ENCODE data around the gene KRT33B. TPM values are rescaled to one million over a fixed set of nuclear protein-coding genes. Genes with fewer than 3 reads are reported as not detected.
"Not testable (repeated sequence)": the region's sequence is repeated elsewhere in the genome, so short reads cannot be mapped to it uniquely, and the experiment has no call there.

KRT33B gene
- total RNA-seq, 1 experiment from 2014 or later, result not detected

DNA sequence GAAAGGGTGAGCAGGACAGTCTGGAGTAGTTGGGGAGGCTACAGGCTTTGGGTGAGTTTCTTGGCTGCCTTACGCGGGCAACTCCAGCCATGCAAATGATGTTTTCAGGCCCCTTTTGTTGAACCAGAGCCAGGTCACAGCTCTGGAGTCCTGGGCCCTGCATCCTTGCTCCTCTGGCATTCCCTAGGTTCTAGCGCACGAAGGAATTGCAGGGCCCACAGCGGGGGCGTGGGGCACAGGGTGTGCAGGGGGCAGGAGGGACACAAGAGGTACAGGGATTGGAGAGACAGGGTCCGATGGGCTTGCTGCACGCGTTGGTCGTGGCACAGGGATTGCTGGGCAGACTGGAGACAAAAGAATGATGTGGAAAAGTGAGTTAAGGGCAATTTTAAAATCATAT is 24.2 kb upstream of the KRT33B start:
- DNase-seq (ENCODE audit: low spot score), result no peak

DNA sequence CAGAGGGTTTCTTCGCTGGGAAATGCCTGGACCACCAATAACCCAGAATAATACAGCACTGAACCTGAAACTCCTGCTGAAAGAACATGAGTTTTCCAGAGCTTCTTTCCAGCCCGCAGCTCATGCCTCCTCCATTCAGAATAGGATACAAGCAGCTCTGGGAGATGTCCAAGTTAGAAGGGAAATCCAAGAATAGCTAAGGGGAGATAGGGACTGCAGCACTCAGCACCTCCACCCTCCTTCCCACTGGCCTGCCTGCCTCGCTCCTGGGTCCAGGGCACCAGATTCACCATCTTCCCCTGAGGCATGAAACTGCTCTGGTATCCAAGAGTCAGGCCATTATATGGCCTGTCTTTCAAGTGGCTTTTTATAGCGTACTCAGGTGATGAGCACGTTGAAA is 23.7 kb upstream of the KRT33B start:
- no peak for DNase-seq (ENCODE audit: low spot score)

DNA sequence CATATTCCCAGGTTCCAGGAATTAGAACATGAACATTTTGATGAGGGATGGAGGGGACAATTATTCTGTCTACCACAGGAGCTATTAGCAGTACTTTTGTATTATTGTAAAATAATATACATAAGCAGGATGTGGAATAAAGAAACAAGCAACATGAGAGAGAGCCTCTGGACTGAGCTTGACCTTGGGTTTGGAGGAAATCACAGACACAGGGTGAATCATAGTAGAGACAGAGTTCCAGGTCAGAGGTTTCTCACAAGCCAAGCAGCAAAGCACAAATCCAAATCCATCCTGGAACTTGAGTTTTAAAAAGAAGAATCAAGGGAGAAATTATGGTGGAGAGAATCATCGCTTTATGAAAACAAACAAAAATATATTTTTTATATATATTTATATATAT is 22.7 kb upstream of the KRT33B start:
- no peak for DNase-seq (ENCODE audit: low spot score)

DNA sequence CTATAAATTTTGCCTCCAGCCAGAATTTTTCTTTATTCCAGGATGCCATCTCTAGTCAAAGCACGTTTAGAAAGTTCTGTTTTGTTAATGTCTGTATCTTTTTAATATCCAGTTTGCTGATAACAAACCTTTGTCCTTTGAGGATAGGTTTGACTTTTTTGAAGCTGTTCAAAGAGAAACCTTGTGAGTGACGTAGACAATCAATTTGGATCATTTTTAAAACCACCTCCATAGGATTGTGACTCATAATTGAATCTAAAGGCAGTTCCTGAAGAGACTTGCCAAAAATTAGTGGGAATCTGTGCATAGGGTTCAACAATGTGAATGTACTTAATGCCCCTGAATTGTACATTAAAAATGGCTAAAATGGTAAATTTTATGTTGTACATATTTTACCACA is 21.9 kb upstream of the KRT33B start:
- DNase-seq (ENCODE audit: low spot score), result no peak

DNA sequence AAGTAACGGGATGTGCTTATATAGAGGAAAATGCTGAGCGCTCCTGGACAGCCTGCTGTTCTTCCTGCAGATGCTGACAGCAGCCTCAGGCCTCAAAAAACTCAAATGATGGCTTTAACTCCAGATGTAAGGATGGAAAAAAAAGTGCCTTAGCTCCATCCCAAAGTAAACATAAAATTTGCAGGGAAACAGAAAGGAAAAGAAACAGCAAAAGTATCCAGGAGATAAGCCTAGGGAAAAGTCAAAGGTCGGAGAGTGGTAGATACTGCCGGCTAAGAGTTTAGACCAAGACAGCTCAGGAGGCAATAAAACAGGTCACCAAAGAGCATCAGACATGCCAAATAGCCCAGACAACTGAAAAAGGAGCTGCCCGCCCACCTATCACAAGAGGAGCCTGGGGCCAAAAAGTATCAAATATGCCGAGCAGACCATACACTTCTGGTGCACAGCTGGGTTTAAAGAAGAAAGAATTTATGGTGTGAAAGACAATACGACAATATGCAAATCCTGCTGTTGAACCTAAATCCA is 20.9 kb upstream of the KRT33B start:
- no peak for DNase-seq (ENCODE audit: low spot score)

DNA sequence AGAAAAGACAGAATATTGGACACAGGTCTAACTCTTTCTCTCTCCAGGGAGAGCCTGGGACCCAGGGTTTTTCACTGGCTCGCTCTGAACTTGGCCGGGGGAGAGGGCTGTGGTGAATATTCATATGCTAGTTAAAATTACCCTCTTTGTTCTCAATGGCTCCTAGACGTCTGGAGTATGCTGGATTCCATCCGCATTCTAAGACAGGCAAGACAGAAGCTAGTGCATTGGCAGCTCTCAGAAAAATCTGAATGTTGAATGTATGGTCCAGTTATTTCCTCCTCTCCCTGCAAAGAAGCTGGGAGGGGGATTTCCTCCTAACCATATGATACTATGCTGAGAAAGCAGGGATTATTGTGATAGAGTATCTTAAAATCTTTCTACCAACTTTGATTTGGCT is 18.1 kb upstream of the KRT33B start:
- no peak for DNase-seq (ENCODE audit: low spot score)

DNA sequence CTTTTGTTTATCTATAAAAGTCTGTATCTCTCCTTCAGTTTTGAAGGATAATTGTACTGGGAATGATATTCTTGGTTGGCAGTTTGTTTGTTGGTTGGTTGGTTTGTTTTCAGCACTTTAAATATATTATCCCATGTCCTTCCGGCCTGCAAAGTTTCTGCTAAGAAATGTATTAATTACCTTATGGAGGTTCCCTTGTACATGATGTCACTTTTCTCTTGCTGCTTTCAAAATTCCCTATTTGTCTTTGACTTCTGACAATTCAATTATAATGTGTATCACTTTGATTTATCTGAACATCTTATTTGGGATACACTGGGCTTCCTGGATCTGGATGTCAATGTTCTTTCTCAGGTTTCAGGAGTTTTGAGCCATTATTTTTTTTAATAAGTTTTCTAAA is 16.6 kb upstream of the KRT33B start:
- DNase-seq (ENCODE audit: low spot score), result no peak

DNA sequence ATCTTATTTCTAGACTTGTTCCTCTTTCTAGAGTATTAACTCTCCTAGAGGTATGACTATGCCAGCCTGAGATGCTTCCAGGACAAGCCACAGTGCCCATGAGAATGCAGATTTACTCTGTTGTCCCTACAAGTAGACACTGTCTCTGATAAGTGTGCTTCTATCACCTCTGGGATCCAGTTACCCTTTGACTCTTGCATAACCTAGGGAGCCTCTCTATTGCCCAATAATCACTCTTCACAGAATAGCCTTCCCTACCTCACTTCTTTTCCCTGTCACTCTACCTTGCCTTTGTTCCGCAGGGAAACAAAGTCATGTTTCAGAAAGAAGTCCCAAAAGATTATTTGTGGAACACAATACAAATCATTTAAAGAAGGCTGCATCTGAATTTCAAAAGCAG is 14.1 kb upstream of the KRT33B start:
- DNase-seq (ENCODE audit: low spot score), result no peak

DNA sequence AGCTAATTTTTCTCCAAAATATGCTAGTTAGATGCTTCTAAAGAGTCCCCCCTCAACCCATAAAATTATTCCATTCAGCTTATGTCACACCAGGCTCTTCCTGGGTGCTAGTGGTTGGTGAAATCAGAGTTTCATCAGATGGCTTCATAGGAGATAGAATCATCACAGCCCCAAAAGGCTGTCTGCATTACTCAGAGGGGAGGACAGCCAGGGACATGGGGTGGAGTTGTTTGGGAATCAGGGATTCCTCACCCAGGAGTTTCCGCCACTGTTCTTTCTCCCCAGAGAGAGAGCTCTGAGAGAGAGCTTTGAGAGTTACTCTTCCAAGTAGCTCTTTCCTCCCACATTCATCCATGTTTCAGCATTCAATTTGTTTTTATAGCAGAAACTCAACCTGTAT is 12.8 kb upstream of the KRT33B start:
- DNase-seq (ENCODE audit: low spot score), result peak; percentile 44

DNA sequence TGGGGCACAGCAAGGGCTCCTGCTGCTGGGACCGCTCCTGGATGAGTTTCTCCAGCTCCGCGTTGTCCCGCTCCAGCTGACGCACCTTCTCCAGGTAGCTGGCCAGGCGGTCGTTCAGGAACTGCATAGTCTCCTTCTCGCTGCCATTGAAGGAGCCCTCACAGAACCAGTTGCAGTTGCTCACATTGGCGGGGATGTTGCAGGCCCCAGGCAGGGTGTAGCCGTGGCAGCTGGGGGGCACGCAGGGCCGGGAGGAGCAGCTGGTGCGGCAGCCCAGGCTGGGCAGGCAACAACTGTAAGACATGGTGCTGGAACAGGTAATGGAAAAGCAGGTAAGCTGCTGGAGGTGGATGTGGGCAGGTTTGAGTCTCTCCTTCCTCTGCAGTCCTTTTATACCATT is 12.3 kb upstream of the KRT33B start, which contains the start of gene KRT34:
Gene KRT34, minus strand, starts transcription at position 364 of the 400 bp plus-strand sequence. Its CDS starts 60 bp downstream, at position 304.
- DNase-seq (ENCODE audit: low spot score), result not testable (repeated sequence)

DNA sequence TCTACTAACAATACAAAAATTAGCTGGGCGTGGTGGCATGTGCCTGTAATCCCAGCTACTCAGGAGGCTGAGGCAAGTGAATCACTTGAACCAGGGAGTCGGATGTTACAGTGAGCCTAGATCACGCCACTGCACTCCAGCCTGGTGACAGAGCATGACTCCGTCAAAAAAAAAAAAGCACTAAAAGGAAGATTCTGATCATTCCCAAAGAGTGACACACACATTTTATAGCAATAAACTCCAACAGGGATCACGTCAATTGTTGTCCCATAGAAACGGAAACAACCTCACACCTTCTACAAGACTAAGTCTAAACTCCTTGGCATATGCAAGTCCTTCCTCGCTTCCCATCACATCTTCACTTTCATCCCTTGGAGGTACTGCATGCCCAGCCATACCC is 10.5 kb upstream of the KRT33B start:
- peak; percentile 94 for DNase-seq (ENCODE audit: low spot score)

DNA sequence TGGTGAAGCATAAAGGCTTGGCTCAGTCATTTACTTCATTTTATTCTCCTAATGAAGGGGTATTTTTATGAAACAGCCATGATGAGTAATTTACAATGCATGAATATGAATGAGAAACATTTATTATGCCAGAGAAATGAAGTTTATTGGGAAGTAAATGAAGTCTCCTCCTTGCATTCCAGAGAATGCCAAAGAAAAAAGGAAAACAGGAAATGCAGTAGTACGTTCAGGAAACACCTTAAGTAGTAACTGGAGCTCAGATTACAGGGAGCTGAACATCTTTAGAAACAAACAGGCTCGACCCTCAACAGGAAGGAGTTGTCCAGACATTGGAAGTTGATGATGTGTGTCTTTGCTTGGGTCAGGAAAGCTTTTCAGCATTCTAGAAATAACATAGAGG is 7.9 kb upstream of the KRT33B start:
- DNase-seq (ENCODE audit: low spot score), result peak; percentile 19

DNA sequence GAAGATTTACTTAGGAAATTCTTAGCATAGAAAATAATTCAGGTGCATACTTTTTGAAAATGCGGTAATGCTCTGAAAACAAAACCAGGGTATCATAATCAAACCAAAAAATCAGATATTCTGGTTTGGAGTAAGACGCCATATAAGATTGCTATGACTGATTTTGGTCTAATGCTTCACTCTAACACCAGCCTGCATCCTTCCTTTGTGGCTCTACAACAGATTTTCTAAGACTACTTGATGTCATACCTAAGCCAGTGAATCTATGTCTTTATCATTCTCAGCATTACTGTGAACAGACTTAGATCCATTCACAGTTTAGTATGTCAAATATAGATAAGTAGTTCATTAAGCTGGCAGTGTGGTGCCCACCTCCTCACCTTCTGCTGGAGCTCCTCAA is 590 bp downstream of the KRT33B start:
- no peak for DNase-seq (ENCODE audit: low spot score)

DNA sequence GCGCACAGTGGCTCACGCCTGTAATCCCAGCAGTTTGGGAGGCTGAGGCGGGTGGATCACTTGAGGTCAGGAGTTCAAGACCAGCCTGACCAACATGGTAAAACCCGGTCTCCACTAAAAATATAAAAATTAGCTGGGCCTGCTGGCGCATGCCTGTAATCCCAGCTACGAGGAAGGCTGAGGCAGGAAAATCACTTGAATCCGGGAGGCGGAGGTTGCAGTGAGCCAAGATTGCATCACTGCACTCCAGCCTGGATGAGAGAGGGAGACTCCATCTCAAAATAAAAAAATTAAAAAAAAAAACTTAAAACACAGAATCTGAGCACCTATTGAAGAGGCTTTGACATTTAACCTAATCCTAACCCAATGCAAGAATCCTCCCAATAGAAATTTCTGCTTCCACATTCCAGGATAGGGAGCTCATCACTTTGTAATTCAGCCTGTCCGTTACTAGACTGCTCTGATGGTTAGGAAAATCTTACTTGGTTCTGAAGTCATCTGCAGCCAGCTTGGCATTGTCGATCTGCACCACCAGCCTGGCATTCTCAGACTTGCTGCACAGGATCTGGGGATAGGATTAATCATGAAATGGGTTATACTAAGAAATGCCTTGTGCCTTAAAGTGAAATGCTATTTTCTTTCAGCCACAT is 2.1 kb downstream of the KRT33B start:
- DNase-seq (ENCODE audit: low spot score), result peak; percentile 50

DNA sequence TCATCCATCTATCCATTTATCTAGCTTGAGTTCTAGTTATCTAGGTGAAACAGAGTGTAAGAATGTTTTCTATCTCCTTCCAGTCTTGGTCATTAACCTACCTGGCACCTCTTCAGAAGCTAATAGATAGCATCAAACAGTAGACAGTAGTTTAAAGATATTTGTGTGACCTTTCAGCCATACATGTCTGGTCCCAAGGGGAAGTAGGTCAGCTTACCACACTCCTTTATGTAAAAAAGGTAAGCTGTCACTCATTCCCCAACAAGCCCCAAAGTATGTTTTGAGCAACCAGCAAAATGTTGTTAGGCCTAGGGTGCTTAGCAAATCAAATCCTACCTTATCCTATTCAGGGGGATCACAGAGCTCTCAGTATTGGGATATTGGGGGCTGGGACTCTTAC is 3.5 kb downstream of the KRT33B start:
- DNase-seq (ENCODE audit: low spot score), result no peak

DNA sequence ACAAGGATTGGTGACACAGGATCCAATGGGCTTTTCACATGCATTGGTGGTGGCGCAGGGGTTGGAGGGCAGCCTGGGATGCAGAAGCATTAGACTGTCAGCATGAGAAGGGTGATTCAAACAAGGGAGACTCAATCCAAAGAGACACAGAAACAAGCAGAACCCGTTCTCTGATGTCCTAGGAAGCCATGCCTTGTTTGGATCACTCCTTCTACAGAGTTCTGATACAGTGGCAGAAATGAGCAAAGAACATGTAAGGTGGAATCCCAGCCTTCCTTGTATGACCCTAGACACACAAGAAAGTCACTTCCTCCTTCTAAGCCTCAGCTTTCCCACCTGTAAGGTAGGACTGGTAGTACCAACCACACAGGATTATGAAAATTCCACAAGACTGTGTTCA is 5.7 kb downstream of the KRT33B start:
- no peak for DNase-seq (ENCODE audit: low spot score)

DNA sequence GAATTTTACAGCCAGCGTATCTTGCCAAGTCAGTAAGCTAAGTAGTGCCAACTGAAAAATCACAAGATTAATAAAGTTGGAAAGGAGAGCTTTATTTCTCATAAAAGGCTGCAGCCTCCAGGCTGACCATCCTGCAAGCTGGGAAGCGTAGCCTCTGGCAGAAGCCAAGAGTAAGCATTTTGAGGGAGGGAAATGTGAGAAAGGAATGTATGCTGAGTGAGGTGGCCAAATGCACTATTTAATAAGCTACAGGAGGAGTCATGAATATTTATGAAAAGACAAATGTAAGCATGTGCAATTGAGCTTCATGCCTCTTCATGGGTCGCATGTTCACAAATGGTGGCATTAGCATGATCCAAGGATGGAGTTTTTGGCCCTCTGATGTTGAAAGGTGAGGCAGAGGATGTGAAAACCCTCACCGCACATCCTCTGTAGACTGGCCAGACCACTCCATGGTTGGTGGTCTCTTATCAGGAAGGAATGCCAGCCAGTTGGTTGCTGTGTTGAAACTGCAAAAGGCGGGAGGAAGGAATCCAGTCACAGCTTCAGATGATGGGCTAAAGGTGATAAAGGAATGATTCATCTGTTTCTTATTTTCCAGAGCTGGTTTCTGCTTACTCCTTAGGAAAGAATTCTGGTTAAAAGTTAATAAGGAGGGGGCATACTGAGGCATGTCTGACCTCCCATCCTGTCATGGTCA is 9.2 kb downstream of the KRT33B start:
- DNase-seq (ENCODE audit: low spot score), result peak; percentile 92

DNA sequence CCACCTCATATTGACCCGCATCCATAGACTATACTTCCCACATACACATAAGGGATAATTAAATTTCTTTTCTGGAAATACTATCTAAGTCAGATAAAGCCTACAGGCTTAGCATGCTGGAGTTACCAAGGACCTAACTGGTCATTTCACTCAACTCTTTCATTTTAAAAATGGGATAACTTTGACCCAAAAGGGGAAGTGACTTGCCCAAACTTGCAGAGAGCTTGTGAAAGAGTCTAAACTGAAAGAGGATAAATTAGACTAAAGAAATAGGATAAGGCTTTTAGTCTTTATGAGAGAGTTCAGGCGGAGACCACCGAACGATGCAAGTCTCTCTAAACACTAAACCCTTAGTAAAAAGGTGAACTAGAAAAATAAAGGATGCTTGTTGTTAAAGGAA is 15.1 kb downstream of the KRT33B start:
- no peak for DNase-seq (ENCODE audit: low spot score)

DNA sequence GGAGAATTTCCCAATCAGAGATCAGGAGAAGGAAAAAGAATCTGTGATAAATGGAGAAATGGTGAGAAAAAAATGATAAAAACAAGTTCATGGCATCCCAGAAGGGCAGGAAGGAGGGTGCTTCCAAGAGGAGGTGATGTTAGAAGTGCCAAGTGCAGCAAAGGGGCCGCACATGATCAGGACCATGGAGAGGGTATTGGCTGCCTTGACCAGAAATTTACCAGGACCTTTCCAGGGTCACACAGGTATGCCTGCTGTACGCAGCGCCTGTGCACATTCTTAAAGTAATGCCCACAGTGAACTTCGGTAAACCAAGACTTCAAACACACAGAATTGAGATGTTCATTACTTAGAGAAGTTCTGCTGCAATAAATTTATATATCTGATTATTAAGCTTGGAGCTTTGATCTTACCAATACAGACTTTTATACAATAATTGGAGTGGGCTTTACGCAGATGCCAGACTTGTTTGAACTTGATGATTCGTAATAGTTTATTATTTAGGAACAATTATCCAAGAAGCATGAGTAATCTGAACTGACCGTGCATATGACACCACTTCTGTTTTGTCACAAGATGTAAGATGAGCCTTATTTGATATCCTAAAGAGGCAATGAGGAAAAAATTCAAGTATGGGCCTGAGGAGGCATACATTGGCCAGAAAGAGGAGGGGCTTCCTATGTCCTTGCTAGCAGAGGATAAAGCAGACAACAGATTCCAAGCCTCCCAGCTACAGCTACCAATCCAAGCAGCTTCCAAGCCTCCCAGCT is 16.8 kb downstream of the KRT33B start:
- DNase-seq (ENCODE audit: low spot score), result no peak

DNA sequence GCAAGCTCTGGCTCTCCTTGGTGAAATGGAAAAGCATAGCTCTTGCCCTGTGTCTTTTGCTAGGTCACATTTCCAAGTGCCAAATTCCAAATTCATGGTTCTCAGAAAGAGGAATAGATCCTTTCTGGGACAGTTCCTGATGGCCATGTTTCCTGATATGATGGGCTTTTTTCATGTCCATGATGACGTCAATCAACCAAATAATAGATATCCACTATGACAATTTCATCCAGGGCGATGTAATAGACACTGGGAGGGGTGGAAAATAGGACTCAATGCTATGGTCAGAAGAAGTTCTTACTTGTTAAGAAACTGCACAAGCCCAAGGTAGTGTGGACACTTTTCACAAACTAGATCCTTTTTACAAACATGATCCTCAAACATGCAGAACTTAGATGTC is 18.4 kb downstream of the KRT33B start:
- no peak for DNase-seq (ENCODE audit: low spot score)

DNA sequence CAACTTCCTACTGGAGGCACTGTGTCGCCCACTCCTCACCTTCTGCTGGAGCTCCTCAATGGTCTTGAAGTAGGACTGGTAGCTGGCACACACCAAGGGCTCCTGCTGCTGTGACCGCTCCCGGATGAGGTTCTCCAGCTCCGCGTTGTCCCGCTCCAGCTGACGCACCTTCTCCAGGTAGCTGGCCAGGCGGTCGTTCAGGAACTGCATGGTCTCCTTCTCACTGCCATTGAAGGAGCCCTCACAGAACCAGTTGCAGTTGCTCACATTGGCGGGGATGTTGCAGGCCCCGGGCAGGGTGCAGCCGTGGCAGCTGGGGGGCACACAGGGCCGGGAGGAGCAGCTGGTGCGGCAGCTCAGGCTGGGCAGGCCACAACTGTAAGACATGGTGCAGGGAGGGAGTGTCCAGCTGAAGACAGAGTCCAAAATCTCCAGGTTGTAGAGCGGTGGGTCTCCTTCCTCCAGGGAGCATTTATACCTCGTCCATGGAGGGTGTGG is 19.2 kb downstream of the KRT33B start, which contains the start of gene KRT33A:
Gene KRT33A, minus strand, starts transcription at position 448 of the 498 bp plus-strand sequence. Its CDS starts 61 bp downstream, at position 387.
- not testable (repeated sequence) for DNase-seq (ENCODE audit: low spot score)
